AG08395 (cell line): ENCODE results near the gene ASAP2.
A peak's percentile ranks its signal among the peaks of the same experiment; 100 is the strongest.

ENCODE experiments used
- DNase-seq: peaks from one replicate; pipeline ENCODE4 v3.0.0; 2012; ENCODE audit warnings: mixed read lengths, low spot score

Gene ASAP2

GRCh38 chr2:9184361-9184760, 22.3 kb upstream of the ASAP2 start:
- no peak for DNase-seq

- DNase-seq = no peak
Measured at GRCh38 chr2:9187620-9188214, 18.9 kb upstream of the ASAP2 start.

GRCh38 chr2:9188823-9189222, 17.8 kb upstream of the ASAP2 start:
- no peak for DNase-seq

GRCh38 chr2:9189901-9190300, 16.7 kb upstream of the ASAP2 start:
- no peak for DNase-seq

- peak; percentile 95 for DNase-seq
Measured at GRCh38 chr2:9191041-9191481, 15.6 kb upstream of the ASAP2 start.

- no peak for DNase-seq
Measured at GRCh38 chr2:9192712-9193111, 13.9 kb upstream of the ASAP2 start.

DNA sequence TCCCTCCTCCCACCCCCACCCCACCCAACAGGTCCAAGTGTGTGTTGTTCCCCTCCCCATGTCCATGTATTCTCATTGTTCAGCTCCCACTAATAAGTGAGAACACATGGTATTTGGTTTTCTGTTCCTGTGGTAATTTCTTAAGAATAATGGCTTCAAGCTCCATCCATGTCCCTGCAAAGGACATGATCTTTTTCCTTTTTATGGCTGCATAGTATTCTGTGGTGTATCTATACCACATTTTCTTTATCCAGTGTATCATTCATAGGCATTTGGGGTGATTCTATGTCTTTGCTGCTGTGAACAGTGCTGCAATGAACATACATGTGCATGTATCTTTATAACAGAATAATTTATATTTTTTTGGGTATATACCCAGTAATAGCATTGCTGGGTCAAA, 12.3 kb upstream of the ASAP2 start:
- DNase-seq = no peak

- no peak for DNase-seq
Measured at GRCh38 chr2:9196637-9197036, 10.0 kb upstream of the ASAP2 start.

GRCh38 chr2:9197916-9198315, 8.7 kb upstream of the ASAP2 start:
- DNase-seq = no peak

GRCh38 chr2:9199716-9200632, 6.6 kb upstream of the ASAP2 start:
- peak; percentile 54 for DNase-seq

- DNase-seq = no peak
Measured at GRCh38 chr2:9200633-9201015, 6.0 kb upstream of the ASAP2 start.

DNA sequence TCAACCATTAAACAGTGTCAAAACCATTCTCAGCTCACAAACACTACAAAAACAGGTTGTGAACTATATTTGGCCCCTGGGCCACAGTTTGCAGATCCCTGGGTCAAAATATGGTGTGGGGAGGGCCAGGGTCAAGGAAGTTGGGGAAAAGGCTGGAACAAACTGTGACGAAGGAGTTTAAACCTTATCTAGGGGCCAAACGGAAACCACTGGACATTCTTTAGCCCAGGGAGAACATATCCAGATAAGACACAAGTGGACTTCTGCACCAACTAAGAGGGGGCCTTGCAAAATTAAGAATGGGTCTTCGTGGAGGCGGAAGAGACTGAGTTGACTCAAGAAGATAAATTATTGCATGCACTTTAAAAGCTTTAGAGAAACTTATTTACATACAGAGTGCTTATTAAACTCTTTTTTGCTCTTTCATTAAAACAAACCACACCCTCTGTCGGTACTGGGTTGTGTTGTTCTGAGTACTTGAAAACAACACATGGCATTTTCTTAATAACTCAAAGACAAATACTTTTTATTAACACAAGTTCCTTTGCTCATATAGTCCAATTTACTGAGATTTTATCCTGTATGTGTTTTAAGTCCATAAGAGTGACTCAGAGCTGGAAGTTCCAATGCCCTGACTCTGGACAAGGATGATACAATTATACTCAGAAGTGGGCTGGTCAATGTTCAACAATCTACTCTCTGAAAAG, 5.3 kb upstream of the ASAP2 start:
- DNase-seq = peak; percentile 66

DNA sequence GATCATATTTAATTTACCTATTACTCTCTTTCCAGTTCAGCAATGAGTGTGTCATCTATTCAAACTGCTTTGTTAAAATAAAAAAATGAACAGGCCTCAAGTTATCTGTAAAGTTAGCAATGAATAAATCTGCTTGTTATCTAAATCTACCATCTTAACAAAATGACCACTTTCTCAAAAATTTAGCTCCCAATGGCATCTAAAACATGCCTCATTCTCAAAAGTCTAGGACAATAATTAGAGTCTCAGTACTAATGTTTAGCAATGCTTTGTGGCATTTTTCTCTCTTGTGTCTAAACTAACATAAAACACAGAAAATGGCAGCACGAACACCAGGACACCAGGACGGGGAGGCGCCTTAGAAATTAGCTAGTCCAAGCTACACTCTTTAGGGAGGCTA, 3.6 kb upstream of the ASAP2 start:
- DNase-seq = no peak

DNA sequence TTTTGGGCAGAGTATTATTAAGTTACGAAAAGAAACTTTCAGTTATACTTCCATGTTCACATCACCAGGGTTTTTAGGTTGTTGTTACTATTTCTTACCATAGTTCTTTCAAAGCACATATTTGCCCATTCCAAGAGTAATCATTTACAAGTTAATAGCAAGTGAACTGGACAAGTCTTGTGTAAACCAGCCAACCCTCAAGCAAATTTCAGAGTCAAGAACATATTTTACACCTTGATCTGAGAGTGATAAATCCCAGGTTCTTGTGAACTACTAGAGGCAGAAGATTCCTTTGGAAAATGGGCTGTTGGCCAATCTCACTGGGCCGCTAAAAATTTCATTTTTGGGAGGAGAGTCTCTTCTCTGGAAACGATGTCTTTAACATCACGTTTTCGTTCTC, 2.7 kb upstream of the ASAP2 start:
- DNase-seq = no peak

DNA sequence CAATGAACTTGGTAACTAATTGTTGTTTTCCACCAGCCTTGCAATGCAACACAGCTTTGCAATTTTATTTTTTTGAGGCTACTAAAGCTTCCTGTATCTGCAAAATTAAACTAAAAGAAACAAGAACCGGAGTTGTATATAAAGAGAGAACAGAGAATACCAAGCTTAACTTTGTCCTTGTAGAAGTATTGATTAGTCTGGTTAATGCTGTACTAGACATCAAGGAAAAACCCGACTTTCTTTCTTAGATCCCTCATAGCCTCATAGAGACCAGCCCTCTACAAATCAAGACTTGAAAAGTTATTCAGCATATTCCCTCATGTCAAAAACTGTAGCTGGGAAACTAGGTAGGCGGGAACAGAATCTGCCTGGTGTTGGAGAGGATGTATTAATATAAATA, 1.7 kb upstream of the ASAP2 start:
- no peak for DNase-seq

- DNase-seq = no peak
Measured at GRCh38 chr2:9205486-9205885, 1.1 kb upstream of the ASAP2 start.

GRCh38 chr2:9206991-9207640, 504 bp downstream of the ASAP2 start:
- no peak for DNase-seq

DNA sequence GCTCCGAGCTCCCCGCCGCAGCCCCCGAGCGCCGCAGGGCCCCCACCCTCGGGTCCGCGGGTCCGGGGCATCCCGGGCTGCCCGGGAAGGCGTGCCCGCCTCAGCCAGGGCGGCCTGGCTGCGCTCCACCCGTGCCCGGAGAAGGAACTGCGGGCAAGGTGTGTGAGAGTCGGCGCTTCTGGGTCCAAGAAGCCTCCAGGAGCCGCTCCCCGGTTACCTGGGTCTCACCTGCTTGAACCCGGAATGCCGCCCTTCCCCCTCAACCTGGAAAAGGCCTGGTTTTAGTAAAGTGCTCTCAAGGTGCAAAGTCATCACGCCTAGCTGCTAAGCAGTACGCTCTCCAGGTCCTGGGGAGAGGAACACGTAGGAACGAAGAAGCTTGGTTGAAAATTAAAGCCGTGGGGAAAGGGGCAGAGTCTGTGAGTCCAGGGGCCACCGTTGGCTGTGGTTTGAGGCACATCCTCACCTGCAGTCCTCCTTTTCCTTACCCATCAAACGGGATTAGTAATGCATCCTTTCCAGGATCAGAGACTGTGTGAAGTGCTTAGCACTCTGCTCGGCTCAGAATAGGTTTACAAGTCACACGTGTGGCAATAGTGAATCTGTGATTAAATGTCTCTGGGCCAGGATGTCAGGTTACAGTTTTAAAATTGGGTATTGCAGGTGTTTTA, 1.2 kb downstream of the ASAP2 start:
- DNase-seq = no peak

GRCh38 chr2:9208875-9209274, 2.3 kb downstream of the ASAP2 start:
- DNase-seq = no peak

- DNase-seq = no peak
Measured at GRCh38 chr2:9210030-9210429, 3.4 kb downstream of the ASAP2 start.

- DNase-seq = no peak
Measured at GRCh38 chr2:9211496-9211895, 4.9 kb downstream of the ASAP2 start.
